ENCODE measurements around the gene FSHR. TPM values are rescaled to one million over a fixed set of nuclear protein-coding genes. Genes with fewer than 3 reads are reported as not detected.

The FSHR gene
- total and polyA plus RNA-seq, 8 donors = not detected

GRCh38 chr2:49067971-49068370 lies 86.3 kb downstream of the FSHR start:
- no peak for ATAC-seq
- no peak for DNase-seq
- no peak for FAIRE-seq
- Histone ChIP-seq H3K27me3 (no peaks in the 10 kb centered on the region), H3K4me1 (no peaks in the 10 kb centered on the region), H3K4me3 (no peak overlapping the region), H3K27ac (no peak overlapping the region), H3K36me3 (no peaks in the 10 kb centered on the region), H3K9me3 (no peaks in the 10 kb centered on the region)
- intact Hi-C loops (cut with DNase I) = no loop called here
- TF ChIP-seq CTCF (IDR thresholded peaks at IDR 0.05) = no peak
- WGBS, 2 donors = 33 to 34% methylated on average over 2 of the region's 2 CpGs

- intact Hi-C loops (cut with DNase I) = no loop called here
- no peak for FAIRE-seq
- no peaks in the 10 kb centered on the region for H3K4me1 ChIP-seq
- DNase-seq = no peak
- no peak overlapping the region for H3K27ac ChIP-seq
- no peaks in the 10 kb centered on the region for H3K9me3 ChIP-seq
- no peaks in the 10 kb centered on the region for H3K27me3 ChIP-seq
- TF ChIP-seq CTCF (IDR thresholded peaks at IDR 0.05) = no peak
- no peak for ATAC-seq
- 15 to 42% methylated on average over 2 of the region's 2 CpGs for WGBS, 2 donors
- no peaks in the 10 kb centered on the region for H3K36me3 ChIP-seq
- no peak overlapping the region for H3K4me3 ChIP-seq
Observed at GRCh38 chr2:49053156-49053555, 101.2 kb downstream of the FSHR start.

- H3K27ac ChIP-seq = no peak overlapping the region
- H3K4me1 ChIP-seq = no peaks in the 10 kb centered on the region
- ATAC-seq (no peak), FAIRE-seq (no peak), DNase-seq (no peak)
- H3K36me3 ChIP-seq = no peaks in the 10 kb centered on the region
- intact Hi-C loops (cut with DNase I) = no loop called here
- H3K4me3 ChIP-seq = no peak overlapping the region
- H3K9me3 ChIP-seq = no peaks in the 10 kb centered on the region
- no peaks in the 10 kb centered on the region for H3K27me3 ChIP-seq
- TF ChIP-seq CTCF (IDR thresholded peaks at IDR 0.05) = no peak
Observed at GRCh38 chr2:49050265-49050664, 104.0 kb downstream of the FSHR start.

- Histone ChIP-seq H3K9me3 (no peaks in the 10 kb centered on the region), H3K27me3 (no peaks in the 10 kb centered on the region), H3K27ac (no peak overlapping the region), H3K36me3 (no peaks in the 10 kb centered on the region), H3K4me1 (no peaks in the 10 kb centered on the region), H3K4me3 (no peak overlapping the region)
- no peak for TF ChIP-seq CTCF (IDR thresholded peaks at IDR 0.05)
- 41 to 73% methylated on average over 1 of the region's 1 CpG for WGBS, 2 donors
- ATAC-seq (no peak), FAIRE-seq (no peak), DNase-seq (no peak)
- intact Hi-C loops (cut with DNase I) = no loop called here
Observed at GRCh38 chr2:49049161-49049560, 105.2 kb downstream of the FSHR start.

- Histone ChIP-seq H3K27me3 (no peaks in the 10 kb centered on the region), H3K27ac (no peak overlapping the region), H3K9me3 (no peaks in the 10 kb centered on the region), H3K4me3 (no peak overlapping the region), H3K36me3 (no peaks in the 10 kb centered on the region), H3K4me1 (no peaks in the 10 kb centered on the region)
- TF ChIP-seq CTCF (IDR thresholded peaks at IDR 0.05) = no peak
- FAIRE-seq = no peak
- ATAC-seq = no peak
- DNase-seq = no peak
- intact Hi-C loops (cut with DNase I) = no loop called here
- WGBS, 2 donors = 55 to 57% methylated on average over 1 of the region's 1 CpG
Observed at GRCh38 chr2:49045083-49045482, 109.2 kb downstream of the FSHR start.

All from pancreas (tissue), 10 donors.